ENCODE measurements around the gene NFX1. TPM values are rescaled to one million over a fixed set of nuclear protein-coding genes. Genes with fewer than 3 reads are reported as not detected.
A peak's percentile ranks its signal among the peaks of the same experiment; 100 is the strongest.
"Not testable (repeated sequence)": the region's sequence is repeated elsewhere in the genome, so short reads cannot be mapped to it uniquely, and the experiment has no call there.

Gene NFX1
- total RNA-seq, 1 donor from 2014 or later, result 31.6 TPM

DNA sequence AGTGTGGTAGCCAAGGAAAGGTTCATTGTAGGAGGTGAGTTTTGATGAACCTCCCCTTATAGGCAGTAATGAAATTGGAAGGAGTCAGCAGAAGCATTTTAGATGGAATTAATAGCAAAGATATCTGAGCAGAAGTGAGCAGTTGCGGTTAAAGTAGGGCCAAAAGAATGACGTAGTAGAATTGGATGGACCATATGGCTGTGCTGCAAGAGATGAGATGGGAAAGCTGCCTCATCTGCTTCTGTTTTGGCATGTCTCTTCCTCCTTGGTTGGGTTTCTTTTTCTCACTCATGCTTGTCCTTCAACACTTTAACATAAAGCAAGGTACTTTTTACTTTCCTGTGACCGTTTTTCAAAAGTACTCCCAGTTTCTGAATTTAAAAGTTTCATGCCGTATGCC, 56.2 kb downstream of the NFX1 start:
- DNase-seq (no peak), ATAC-seq (no peak)
- intact Hi-C loops (cut with micrococcal nuclease), result no loop called here

DNA sequence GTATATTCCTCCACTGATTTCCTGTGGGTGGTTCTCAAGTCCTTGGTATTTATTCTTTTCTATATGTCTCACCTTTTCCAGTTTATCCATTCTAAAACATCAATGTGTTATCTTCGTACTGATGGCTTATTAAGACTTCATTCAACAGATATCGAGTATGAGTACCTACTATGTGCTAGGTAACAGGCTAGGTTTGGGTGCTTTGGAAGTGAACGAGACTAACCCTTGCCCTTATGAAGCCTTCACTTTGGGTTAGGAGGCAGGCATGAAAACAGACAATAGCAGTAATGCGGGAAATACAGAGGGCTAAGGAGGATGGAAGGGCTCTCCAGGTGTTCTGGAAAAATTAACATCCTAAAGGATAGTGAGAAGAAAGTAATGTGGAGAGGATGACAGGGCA, 58.7 kb downstream of the NFX1 start:
- intact Hi-C loops (cut with micrococcal nuclease), result no loop called here
- ATAC-seq (no peak), DNase-seq (no peak)

DNA sequence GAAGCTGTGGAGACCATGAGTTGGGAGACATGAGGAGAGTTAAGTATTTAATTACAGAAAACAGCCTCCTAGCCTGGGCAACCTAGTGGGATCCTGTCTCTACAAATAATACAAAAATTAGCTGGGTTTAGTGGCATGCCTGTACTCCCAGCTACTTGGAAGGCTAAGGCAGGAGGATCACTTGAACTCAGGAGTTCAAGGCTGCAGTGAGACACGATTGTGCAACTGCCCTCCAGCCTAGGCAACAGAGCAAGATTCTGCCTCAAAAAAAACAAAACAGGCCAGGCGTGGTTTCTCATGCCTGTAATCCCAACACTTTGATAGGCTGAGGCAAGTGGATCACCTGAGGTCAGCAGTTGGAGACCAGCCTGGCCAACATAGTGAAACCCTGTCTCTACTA, 59.4 kb downstream of the NFX1 start:
- ATAC-seq, result no peak
- DNase-seq, result no peak
- intact Hi-C loops (cut with micrococcal nuclease), result no loop called here

DNA sequence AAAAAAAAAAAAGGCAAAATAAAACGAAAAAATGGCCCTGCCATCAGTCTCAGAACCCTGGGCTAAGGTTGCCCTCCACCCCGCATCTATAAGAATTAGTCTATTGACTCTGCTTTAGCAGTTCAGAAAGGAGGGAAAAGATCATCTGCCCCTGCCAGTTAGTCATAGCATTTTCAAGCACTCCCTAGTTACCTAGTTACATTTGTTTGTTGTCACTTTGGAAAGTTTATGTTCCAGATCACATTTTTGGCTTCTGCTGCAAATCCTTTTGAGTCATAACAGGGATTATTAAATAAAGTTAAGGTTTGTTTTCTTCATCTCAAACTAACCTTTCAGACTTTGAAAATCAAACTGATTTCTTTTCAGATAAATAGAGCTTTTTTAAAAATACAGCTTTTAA, 60.0 kb downstream of the NFX1 start:
- DNase-seq, result no peak
- intact Hi-C loops (cut with micrococcal nuclease), result no loop called here
- ATAC-seq, result peak; percentile 72

DNA sequence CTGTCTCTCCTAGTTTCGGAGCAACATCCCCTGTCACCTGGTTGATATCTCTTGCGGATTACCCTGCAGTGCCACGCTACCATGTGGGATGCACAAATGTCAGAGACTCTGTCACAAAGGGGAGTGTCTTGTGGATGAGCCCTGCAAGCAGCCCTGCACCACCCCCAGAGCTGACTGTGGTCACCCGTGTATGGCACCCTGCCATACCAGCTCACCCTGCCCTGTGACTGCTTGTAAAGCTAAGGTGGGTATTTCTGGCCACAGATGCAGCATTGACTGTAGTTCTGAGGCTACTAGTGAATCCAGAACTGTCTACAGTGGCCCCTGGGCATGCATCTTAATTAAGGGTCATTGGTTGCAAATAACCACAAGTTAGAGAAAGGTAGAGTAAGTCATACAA, 61.2 kb downstream of the NFX1 start:
- ATAC-seq (peak; percentile 63), DNase-seq (no peak)
- intact Hi-C loops (cut with micrococcal nuclease), result no loop called here

DNA sequence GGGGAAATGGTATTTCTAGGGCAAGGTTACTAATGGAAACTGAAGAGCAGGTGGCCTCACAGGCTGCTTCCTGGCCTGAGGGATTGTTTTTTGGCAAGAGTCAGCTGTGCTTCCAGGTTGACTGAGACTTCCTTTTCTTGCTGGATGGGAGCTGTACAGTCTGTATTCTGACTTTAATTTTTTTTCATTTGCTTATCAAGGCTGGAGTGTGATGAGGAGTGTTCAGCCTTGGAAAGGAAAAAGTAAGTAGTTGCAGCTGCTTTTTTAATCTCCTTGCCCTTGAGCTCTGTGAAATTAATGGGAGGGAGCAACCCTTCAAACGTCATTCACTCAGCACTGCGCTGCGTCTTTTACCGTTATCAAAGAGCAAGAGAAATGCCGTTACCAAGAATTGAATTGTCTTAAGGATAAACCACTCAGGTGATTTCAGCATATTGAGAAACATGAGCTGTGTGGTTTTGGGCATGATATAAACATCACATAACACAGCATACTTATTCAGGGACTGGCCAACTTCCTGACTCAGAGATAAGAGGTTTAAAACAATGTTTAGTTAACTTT, 64.4 kb downstream of the NFX1 start:
- ATAC-seq (peak; percentile 11), DNase-seq (no peak)
- intact Hi-C loops (cut with micrococcal nuclease), result no loop called here

DNA sequence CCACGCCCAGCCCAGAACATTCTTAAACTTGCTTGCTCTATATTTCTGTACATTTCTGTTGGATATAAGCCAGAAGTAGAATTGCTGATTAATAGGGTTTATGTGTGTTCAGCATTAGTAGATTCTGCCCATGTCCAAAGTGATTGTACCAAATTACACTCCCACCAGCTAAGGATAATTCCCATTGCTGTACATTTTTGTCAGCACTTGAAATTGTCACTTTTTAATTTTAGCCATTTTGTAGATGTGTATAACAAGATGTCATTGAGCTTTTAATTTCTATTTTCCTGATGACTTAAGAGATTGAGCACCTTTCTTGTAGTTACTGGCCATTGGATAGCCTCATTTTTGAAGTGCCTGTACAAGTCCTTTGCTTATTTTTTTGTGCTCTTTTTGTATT, 65.6 kb downstream of the NFX1 start:
- ATAC-seq (no peak), DNase-seq (no peak)
- intact Hi-C loops (cut with micrococcal nuclease), result no loop called here

DNA sequence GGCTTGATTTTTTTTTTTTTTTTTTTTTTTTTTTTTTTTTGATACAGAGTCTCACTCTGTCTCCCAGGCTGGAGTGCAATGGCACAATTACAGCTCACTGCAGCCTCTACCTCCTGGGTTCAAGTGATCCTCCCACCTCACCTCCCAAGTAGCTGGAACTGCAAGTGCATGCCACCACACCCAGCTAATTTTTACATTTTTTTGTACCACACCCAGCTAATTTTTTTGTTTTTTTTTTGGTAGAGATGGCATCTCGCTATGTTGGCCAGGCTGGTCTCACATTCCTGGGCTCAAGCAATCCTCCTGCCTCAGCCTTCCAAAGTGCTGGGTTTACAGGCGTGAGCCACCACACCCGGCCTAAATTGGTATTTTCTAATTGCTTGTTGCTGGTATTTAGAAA, 68.3 kb downstream of the NFX1 start:
- intact Hi-C loops (cut with micrococcal nuclease); DNase-seq; ATAC-seq: not testable (repeated sequence)

DNA sequence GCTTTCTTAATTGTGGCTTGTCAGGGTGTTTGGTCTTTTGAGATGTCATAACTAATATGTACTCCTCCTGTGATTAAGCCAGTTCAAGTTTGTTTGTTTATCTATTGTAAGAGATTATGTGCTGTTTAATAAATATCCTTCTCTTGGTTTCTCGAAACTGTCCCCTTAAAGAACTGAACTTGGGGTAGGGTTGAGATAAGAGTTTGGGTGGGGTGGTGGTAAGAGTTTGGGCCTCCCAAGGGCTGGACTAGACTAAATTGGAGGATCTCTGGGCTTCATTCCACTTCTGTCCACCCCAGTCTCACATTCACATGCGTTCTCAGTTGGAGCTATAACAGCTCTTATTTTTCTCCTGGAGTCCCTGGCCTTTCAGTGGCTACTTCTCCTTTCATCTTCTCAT, 73.8 kb downstream of the NFX1 start:
- no peak for DNase-seq
- intact Hi-C loops (cut with micrococcal nuclease), result no loop called here
- no peak for ATAC-seq

DNA sequence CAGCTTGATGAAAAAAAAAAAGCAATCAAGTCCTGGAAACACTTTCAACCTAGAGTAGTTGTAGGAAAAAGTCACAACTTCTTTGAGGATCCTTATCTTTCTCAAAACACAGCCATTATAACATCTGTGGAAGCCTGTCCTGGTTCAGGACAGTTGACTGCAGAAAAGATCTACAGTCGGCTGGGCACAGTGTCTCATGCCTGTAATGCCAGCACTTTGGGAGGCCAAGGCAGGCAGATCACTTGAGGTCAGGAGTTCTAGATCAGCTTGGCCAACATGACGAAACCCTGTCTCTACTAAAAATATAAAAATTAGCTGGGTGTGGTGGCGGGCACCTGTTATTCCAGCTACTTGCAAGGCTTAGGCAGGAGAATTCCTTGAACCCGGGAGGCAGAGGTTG, 74.5 kb downstream of the NFX1 start:
- ATAC-seq; DNase-seq; intact Hi-C loops (cut with micrococcal nuclease): not testable (repeated sequence)

DNA sequence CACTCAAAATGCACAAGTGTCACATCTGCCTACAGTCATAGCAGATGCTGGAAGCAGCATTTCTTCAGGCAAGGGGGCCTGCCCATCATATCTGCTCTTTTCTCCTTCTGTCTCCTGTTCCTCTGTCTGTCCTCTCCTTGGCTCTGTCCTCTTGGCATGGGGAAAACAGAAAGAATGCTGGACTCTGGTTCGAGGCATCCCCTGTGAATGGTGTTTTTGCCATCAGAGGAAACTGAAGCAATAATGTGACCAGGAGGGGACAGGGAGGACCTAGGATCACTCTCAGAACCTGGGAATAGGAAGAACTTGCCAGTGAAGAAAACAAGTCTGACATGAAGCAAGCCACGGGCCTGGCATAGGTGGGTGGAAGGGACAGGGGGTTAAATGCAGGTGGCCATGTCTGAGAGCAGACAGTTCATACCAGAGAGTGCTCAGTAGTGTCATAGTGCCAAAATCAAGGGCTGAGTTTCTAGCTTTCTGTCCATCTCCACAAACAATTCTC, 76.7 kb downstream of the NFX1 start:
- ATAC-seq (no peak), DNase-seq (no peak)
- intact Hi-C loops (cut with micrococcal nuclease), result no loop called here

DNA sequence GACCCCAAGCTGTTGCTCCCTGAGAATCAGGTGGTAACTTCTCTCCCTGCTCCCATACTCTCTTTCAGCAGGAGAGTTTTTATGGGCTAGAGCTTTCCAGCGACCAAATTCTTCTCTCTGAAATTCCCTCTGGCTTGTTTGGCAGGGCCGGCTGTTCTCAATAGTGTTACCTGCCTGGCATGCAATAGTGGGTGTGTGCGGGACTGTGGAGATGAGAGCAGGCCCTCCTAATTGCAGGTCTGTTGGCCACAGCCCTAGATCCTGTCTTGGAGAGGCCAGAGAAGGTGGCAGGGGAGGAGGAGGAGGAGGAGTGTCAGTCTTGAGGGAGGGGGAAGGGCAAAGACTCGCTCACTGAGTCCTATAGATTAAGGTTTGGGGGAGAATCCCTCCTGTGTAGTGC, 82.6 kb downstream of the NFX1 start:
- no peak for ATAC-seq
- intact Hi-C loops (cut with micrococcal nuclease), result no loop called here
- no peak for DNase-seq

DNA sequence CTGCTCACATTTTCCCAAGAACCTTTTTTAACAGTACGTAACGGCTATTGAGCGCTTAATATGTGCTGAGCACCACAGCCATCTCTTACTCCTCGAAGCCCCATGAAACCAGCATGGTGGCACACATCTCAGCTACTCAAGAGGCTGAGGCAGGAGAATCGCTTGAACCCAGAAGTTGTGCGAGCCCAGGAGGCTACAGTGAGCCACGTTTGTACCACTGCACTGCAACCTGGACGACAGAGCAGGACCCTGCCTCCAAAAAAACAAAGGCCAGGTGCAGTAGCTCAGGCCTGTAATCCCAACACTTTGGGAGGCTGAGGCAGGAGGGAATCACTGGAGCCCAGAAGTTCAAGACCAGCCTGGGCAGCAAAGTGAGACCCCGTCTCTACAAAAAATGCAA, 83.9 kb downstream of the NFX1 start:
- ATAC-seq, result no peak
- DNase-seq, result no peak
- intact Hi-C loops (cut with micrococcal nuclease), result no loop called here

DNA sequence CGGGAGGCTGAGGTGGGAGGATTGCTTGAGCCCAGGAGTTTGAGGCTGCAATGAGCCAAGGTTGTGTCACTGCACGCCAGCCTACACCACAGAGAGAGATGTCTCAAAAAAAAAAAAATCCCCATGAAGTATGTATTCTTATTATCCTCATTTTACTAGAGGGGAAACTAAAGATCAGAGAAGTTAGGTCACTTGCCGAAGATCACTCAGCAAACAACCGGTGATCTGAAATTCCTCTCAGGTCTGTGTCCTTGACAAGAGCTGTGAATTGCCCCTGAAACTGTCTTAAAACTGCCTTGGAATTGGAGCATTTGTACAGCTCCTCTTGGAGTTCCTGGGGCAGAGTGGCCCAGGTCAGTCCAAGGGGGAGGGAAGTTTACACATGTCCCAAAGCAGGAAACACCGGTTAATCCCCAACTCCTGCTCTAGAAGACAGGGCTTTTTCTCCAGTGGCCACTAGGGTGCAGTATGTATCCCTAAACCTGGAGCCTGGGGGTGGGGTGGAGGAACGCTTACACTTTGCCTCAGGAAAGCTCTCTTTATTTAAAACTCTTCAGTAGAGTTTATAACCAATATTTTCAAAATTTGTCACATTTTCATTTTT, 84.4 kb downstream of the NFX1 start:
- intact Hi-C loops (cut with micrococcal nuclease), result no loop called here
- ATAC-seq, result peak; percentile 83
- peak; percentile 58 for DNase-seq

DNA sequence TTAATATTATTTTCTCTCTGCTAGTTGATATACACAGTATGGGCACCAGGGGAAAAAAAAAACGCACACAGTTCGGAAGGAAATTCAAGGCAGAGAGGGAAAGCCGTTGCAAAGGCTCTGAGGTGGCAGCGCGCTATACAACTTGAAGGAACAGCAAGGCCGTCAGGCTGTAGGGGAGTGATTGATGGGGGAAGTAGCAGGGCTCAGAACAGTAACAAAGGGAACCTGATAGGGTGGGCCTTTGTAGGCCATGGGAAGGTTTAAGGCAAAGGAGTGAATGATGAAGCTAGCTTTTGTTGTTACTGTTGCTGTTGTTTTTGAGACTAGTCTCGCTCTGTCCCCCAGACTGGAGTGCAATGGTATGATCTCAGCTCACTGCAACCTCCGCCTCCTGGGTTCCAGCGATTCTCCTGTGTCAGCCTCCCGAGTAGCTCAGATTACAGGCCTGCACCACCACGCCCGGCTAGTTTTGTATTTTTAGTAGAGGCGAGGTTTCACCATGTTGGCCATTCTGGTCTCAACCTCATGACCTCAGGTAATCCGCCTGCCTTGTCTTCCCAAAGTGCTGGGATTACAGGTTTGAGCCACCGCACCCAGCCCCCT, 85.0 kb downstream of the NFX1 start:
- DNase-seq, result no peak
- intact Hi-C loops (cut with micrococcal nuclease), result no loop called here

DNA sequence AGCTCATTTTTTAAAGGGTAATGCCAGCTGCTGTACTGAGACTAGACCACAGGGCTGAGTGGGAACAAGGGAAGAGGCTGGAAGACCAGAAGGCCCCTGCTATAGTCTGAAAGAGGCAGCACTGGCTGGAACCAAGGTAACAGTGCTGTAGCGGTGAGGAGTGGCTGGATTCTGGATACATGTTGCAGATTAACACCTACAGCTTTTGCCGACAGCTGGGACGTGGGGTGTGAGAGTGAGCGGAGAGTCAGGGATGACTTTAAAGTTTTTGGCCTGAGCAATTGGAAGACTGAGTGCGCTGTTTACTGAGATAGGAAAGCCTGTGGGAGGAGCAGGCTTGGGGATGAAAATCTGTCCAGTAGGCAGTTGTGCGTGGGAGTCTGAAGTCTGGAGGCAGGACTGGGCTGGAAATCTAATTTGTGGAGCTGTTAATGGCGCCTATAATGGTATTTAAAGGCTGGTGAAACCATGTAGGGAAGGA, 85.6 kb downstream of the NFX1 start:
- intact Hi-C loops (cut with micrococcal nuclease), result no loop called here
- ATAC-seq (no peak), DNase-seq (no peak)

More for the DNA sequence above, 85.0 kb downstream of the NFX1 start:
- peak; percentile 45 for ATAC-seq

DNA sequence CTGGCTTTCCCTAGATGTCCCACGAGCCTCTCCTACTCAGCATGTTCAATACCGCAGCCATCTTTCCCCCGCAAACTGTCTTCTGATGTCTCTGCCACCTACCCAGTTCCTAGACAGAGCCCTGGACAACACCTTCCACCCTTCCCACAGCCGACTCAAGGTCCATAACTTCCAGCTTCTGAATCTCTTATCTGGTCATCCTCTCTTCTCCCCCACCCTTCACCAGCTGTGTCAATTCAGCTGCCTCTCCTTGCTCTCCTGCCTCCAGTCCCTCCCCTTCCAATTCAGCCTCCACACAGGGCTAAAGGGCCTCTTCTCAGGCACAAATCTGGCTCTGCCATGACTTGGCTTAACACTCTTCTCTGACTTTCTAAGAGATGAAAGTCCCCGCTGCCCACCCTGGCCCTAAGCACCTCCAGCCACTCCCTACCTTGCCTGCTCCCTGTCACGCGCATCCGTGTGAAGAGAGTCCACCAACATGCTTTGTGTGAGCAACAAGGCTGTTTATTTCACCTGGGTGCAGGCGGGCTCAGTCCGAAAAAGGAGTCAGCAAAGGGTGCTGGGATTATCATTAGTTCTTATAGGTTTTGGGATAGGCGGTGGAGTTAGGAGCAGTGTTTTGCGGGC, 86.9 kb downstream of the NFX1 start:
- DNase-seq (no peak), ATAC-seq (no peak)
- intact Hi-C loops (cut with micrococcal nuclease), result no loop called here

DNA sequence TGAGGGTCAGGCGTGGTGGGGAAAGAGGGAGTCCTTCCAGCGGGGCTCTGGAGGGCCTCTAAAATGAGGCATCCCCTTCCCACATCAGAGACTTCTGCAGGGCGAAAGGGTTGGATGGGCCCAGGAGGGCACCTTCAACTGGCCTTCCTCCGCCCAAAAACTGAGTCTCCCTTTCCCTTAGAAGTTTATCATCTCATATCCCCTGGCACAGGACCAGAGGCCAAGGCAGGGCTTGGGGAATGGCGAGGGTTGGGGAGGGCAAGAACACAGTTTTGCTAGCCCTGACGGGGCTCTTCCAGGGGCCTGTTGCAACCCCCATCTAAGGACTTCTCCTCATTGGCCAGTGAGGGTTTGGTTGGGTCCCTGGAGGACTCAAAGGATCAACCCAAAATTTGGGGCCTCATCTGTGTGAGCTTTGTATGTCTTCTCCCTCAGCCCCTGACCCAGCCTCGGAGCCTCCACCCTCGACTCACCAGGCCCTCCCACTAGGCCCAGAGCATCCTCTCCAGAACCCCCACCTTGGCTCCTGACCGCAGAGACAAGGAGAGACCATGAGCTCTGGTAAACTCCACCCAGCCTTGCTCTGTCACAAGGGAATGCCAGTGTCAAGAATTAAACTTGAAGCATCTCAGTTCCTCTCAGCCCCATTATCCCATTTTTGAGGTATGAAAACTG, 87.9 kb downstream of the NFX1 start:
- intact Hi-C loops (cut with micrococcal nuclease), result no loop called here
- DNase-seq (no peak), ATAC-seq (no peak)

DNA sequence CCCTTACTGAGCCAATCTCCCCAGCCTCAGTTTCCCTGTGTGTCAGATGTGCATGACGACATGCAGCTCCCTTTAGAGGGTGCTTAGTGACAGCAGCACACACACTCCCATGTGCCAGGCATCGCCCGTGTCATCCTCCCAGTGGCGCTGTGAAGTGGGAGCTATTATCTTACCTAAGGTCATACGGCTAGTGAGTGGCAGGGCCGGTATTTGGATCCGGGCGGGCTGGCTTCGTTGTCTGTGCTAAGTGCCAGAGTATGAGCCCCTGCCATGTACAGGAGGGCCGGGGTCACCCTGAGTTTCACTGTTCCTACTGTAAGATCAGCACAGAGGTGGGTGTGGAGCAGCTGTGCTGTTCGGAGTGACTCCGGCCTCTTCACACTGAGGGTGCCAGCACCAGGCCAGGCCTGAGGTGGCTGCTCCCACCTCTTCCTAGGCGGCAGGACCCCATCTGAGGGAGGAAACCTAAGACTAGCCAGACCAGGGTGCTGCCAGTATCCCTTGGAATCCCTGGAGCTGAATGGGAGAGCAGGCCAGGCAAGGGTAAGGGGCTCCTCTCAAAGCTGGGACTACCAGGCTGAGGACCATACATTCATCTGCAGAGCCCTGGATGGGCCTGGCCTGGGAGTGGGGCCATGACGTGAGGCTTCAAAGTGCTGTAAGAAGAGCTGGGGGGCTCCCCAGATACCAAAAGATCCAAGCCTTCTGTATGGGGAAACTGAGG, 89.5 kb downstream of the NFX1 start:
- ATAC-seq (peak; percentile 49), DNase-seq (peak; percentile 54)
- intact Hi-C loops (cut with micrococcal nuclease), result no loop called here

Measured in left ventricle myocardium superior (tissue), 1 donor.